SK-N-MC (cell line): Measurements from ENCODE around the gene KDM4B.

Experiments
- EZH2 ChIP-seq: fragments of 200-600 bp; sonication (generic); IDR thresholded peaks from one replicate; pipeline ENCODE4 v1.6.1; 2017; ENCODE audit warnings: antibody characterized with exemption
- FOXP2 ChIP-seq: optimal IDR thresholded peaks from 2 replicates; pipeline ENCODE3; 2011; ENCODE audit warnings: mild to moderate bottlenecking, moderate library complexity; ENCODE audit not compliant: insufficient read depth; ENCODE audit errors: extremely low read length, control extremely low read depth
- POLR2AphosphoS5 ChIP-seq: IDR thresholded peaks from 2 replicates; pipeline ENCODE4 v1.6.1; 2012; ENCODE audit warnings: mild to moderate bottlenecking, low read depth, low read length, borderline replicate concordance

GRCh38 chr19:5051619-5052018 lies 82.7 kb downstream of the KDM4B start:
- no peak for TF ChIP-seq EZH2
- no peak for TF ChIP-seq POLR2AphosphoS5
- TF ChIP-seq FOXP2, result no peak
